HG03521 (cell line): ENCODE results near the gene SRGAP3.
"Not testable (repeated sequence)": the region's sequence is repeated elsewhere in the genome, so short reads cannot be mapped to it uniquely, and the experiment has no call there.

ENCODE experiments used
- ATAC-seq: cut with Tn5 transposase; IDR thresholded peaks from one replicate; pipeline ENCODE4 v1.9.1; 2021; ENCODE audit warnings: mild to moderate bottlenecking, moderate library complexity; ENCODE audit not compliant: unreplicated experiment

Gene SRGAP3

GRCh38 chr3:9249273-9250192 is at the start of gene SRGAP3:
Gene SRGAP3, minus strand, starts transcription at chr3:9249646. Its CDS starts 695 bp downstream, at chr3:9248951.
- ATAC-seq, result peak; percentile 100

GRCh38 chr3:9298236-9298635 is 48.8 kb upstream of the SRGAP3 start:
- no peak for ATAC-seq

- ATAC-seq, result no peak
Observed at GRCh38 chr3:9296241-9296640, 46.8 kb upstream of the SRGAP3 start.

GRCh38 chr3:9295007-9295406 is 45.6 kb upstream of the SRGAP3 start:
- no peak for ATAC-seq

- ATAC-seq, result not testable (repeated sequence)
Observed at GRCh38 chr3:9293953-9294352, 44.5 kb upstream of the SRGAP3 start.

- ATAC-seq, result no peak
Observed at GRCh38 chr3:9293076-9293475, 43.6 kb upstream of the SRGAP3 start.

- no peak for ATAC-seq
Observed at GRCh38 chr3:9292516-9292915, 43.1 kb upstream of the SRGAP3 start.

- no peak for ATAC-seq
Observed at GRCh38 chr3:9291821-9292410, 42.5 kb upstream of the SRGAP3 start.

- ATAC-seq, result no peak
Observed at GRCh38 chr3:9290566-9290965, 41.1 kb upstream of the SRGAP3 start.

- not testable (repeated sequence) for ATAC-seq
Observed at GRCh38 chr3:9281533-9281932, 32.1 kb upstream of the SRGAP3 start.

- ATAC-seq, result no peak
Observed at GRCh38 chr3:9280451-9281219, 31.2 kb upstream of the SRGAP3 start.

GRCh38 chr3:9279966-9280365 is 30.5 kb upstream of the SRGAP3 start:
- no peak for ATAC-seq

GRCh38 chr3:9278498-9278897 is 29.1 kb upstream of the SRGAP3 start:
- no peak for ATAC-seq

- ATAC-seq, result no peak
Observed at GRCh38 chr3:9278085-9278484, 28.6 kb upstream of the SRGAP3 start.

GRCh38 chr3:9276761-9277370 is 27.4 kb upstream of the SRGAP3 start:
- ATAC-seq, result no peak

- no peak for ATAC-seq
Observed at GRCh38 chr3:9271903-9272302, 22.5 kb upstream of the SRGAP3 start.

- no peak for ATAC-seq
Observed at GRCh38 chr3:9270704-9271103, 21.3 kb upstream of the SRGAP3 start.

GRCh38 chr3:9266716-9267115 is 17.3 kb upstream of the SRGAP3 start:
- no peak for ATAC-seq

- ATAC-seq, result no peak
Observed at GRCh38 chr3:9260305-9260704, 10.9 kb upstream of the SRGAP3 start.

GRCh38 chr3:9257092-9257491 is 7.6 kb upstream of the SRGAP3 start:
- no peak for ATAC-seq

- ATAC-seq, result no peak
Observed at GRCh38 chr3:9255976-9256375, 6.5 kb upstream of the SRGAP3 start.
